HepG2 (cell line): ENCODE data around the gene SRCIN1. TPM values are rescaled to one million over a fixed set of nuclear protein-coding genes. Genes with fewer than 3 reads are reported as not detected.
A peak's percentile ranks its signal among the peaks of the same experiment; 100 is the strongest.

ENCODE experiments used
- BHLHE40 ChIP-seq: IDR thresholded peaks from 2 replicates; pipeline ENCODE4 v1.6.1; 2011; ENCODE audit warnings: low read length, improper control_type of control experiment
- CREM ChIP-seq, 2 experiments: sonication (generic) in 1 of 2; formaldehyde crosslinking in 1 of 2; IDR thresholded peaks; 2 replicates each; pipeline versions ENCODE4 v1.4.0 to v1.6.1; 2016 to 2020; ENCODE audit warnings: antibody characterized with exemption in 1 of 2, mild to moderate bottlenecking in 1 of 2, missing genetic modification reagents in 1 of 2
- ERF ChIP-seq: IDR thresholded peaks from 2 replicates; pipeline ENCODE4 v1.6.1; 2018; ENCODE audit warnings: missing biosample characterization, missing genetic modification reagents
- JUND ChIP-seq: sonication (generic); formaldehyde crosslinking; IDR thresholded peaks from 2 replicates; pipeline ENCODE4 v1.8.0; 2022; ENCODE audit warnings: mild to moderate bottlenecking, missing genetic modification reagents
- MAF1 ChIP-seq: sonication (generic); formaldehyde crosslinking; IDR thresholded peaks from 2 replicates; pipeline ENCODE4 v1.5.0; 2020; ENCODE audit warnings: missing genetic modification reagents, borderline replicate concordance
- MTA3 ChIP-seq: sonication (generic); formaldehyde crosslinking; IDR thresholded peaks from 2 replicates; pipeline ENCODE4 v1.4.0; 2020; ENCODE audit warnings: missing genetic modification reagents
- PRPF4 ChIP-seq: fragments of 200-400 bp; formaldehyde crosslinking; IDR thresholded peaks from 2 replicates; pipeline ENCODE4 v1.6.1; 2016; ENCODE audit warnings: low read length, low read depth; ENCODE audit not compliant: poor library complexity, severe bottlenecking
- SOX6 ChIP-seq, 2 experiments: fragments of 450-650 bp in 1 of 2; sonication (generic) in 1 of 2; formaldehyde crosslinking in 1 of 2; IDR thresholded peaks; 2 replicates each; pipeline versions ENCODE4 v1.4.0 to v1.6.1; 2017 to 2020; ENCODE audit warnings: antibody characterized with exemption in 1 of 2, mild to moderate bottlenecking in 1 of 2, missing genetic modification reagents in 1 of 2
- SP5 ChIP-seq: IDR thresholded peaks from 2 replicates; pipeline ENCODE4 v1.6.1; 2016; ENCODE audit warnings: low read depth, borderline replicate concordance
- TOPORS ChIP-seq: sonication (generic); formaldehyde crosslinking; IDR thresholded peaks from 2 replicates; pipeline ENCODE4 v1.8.0; 2023; ENCODE audit warnings: mild to moderate bottlenecking, missing genetic modification reagents
- ZNF124 ChIP-seq: sonication (generic); formaldehyde crosslinking; IDR thresholded peaks from 2 replicates; pipeline ENCODE4 v1.4.0; 2020; ENCODE audit warnings: missing genetic modification reagents
- ZNF251 ChIP-seq: sonication (generic); formaldehyde crosslinking; IDR thresholded peaks from 2 replicates; pipeline ENCODE4 v1.9.0; 2021; ENCODE audit warnings: mild to moderate bottlenecking, missing genetic modification reagents
- ZNF746 ChIP-seq: sonication (generic); formaldehyde crosslinking; IDR thresholded peaks from 2 replicates; pipeline ENCODE4 v1.8.0; 2022; ENCODE audit warnings: mild to moderate bottlenecking, missing genetic modification reagents
- polyA plus RNA-seq, 8 experiments: library from polyadenylated mRNA; depleted of rRNA in 3 of 8; stranded (reverse) in 7 of 8; unstranded in 1 of 8; fragments of >200 nt; fragmentation: Illumina TruSeq in 4 of 8; extraction: Trizol in 4 of 8; gene quantifications; 2 replicates each; pipeline versions ENCODE4 v1.2.1 to v1.2.3, GENCODE V29; 2011 to 2016; ENCODE audit warnings: low read depth in 4 of 8, missing spikeins in 1 of 8, mixed read lengths in 1 of 8; ENCODE audit not compliant: insufficient read depth in 1 of 8
- total RNA-seq, 5 experiments: library from RNA; depleted of rRNA; stranded (reverse); fragments of >200 nt; fragmentation: Illumina TruSeq; extraction: Trizol; gene quantifications; 2 replicates each; pipeline ENCODE4 v1.2.3, GENCODE V29; 2016; ENCODE audit warnings: low read depth in 1 of 5
- TF ChIP-seq, protein P1 (sequence below): sonication (generic); formaldehyde crosslinking; IDR thresholded peaks from 2 replicates; pipeline ENCODE4 v1.4.0; 2020; ENCODE audit warnings: missing genetic modification reagents, borderline replicate concordance
- TF ChIP-seq, protein P2 (sequence below): sonication (generic); formaldehyde crosslinking; IDR thresholded peaks from 2 replicates; pipeline ENCODE4 v1.5.1; 2020; ENCODE audit warnings: mild to moderate bottlenecking, missing genetic modification reagents, borderline replicate concordance
- TF ChIP-seq, protein P3 (sequence below): sonication (generic); formaldehyde crosslinking; IDR thresholded peaks from 2 replicates; pipeline ENCODE4 v1.9.0; 2022; ENCODE audit warnings: missing genetic modification reagents, mild to moderate bottlenecking, borderline replicate concordance
- TF ChIP-seq, protein P4 (sequence below): sonication (generic); formaldehyde crosslinking; IDR thresholded peaks from 2 replicates; pipeline ENCODE4 v1.5.0; 2020; ENCODE audit warnings: mild to moderate bottlenecking, missing genetic modification reagents

SRCIN1 gene
- total and polyA plus RNA-seq, 2 of the 13 experiments (the other 11 are each of a cell fraction or from before 2014, with no cell fraction given), result 1.2 to 9.6 TPM

DNA sequence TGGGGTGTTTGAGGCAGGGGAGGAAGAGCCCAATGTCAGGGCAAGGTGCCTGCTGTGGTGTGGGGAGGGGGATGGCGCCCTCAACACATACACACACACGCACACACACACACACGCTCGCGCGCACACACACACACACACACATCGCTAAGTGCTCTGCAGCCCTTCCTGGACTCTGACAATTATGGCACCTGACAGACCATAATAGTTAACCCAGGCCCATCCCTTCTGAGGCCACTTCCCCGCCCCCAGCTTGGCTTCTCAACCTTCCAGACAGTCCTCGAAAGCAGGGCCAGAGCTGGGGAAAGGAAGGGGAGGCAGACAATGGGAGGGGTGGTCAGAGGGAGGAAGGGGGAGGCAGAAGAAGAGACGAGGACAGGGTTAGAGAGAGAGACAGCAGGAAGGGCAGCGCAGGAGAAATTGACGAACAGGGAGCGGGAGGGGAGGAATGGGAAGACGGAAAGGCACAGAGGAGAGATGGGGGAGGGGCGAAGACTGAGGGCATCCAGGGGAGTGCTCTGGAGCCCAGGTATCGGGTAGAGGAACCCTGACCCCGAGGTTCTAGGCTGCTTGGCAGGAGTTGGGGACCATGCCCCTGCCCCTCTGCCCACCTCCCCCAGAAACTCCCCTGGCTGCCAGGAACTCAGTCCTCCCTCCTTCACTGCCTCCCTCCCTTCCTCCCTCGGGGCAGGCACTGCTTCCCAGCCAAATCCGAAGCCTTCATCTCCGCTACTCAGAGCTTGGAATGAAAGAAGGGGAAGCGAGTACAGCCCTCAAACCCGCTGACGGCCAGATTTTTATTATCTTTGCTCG, 4.0 kb downstream of the SRCIN1 start (continued):
- TF ChIP-seq, protein P1, sequence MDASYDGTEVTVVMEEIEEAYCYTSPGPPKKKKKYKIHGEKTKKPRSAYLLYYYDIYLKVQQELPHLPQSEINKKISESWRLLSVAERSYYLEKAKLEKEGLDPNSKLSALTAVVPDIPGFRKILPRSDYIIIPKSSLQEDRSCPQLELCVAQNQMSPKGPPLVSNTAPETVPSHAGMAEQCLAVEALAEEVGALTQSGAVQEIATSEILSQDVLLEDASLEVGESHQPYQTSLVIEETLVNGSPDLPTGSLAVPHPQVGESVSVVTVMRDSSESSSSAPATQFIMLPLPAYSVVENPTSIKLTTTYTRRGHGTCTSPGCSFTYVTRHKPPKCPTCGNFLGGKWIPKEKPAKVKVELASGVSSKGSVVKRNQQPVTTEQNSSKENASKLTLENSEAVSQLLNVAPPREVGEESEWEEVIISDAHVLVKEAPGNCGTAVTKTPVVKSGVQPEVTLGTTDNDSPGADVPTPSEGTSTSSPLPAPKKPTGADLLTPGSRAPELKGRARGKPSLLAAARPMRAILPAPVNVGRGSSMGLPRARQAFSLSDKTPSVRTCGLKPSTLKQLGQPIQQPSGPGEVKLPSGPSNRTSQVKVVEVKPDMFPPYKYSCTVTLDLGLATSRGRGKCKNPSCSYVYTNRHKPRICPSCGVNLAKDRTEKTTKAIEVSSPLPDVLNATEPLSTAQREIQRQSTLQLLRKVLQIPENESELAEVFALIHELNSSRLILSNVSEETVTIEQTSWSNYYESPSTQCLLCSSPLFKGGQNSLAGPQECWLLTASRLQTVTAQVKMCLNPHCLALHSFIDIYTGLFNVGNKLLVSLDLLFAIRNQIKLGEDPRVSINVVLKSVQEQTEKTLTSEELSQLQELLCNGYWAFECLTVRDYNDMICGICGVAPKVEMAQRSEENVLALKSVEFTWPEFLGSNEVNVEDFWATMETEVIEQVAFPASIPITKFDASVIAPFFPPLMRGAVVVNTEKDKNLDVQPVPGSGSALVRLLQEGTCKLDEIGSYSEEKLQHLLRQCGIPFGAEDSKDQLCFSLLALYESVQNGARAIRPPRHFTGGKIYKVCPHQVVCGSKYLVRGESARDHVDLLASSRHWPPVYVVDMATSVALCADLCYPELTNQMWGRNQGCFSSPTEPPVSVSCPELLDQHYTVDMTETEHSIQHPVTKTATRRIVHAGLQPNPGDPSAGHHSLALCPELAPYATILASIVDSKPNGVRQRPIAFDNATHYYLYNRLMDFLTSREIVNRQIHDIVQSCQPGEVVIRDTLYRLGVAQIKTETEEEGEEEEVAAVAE, result 0 out of 2 replicates have a peak, but pooled peaks have one; percentile 38
- TF ChIP-seq ZNF124 (CRISPR knock-in tag), result 0 out of 2 replicates have a peak, but pooled peaks have one; percentile 34
- TF ChIP-seq PRPF4, result peak; percentile 25
- TF ChIP-seq, protein P2, sequence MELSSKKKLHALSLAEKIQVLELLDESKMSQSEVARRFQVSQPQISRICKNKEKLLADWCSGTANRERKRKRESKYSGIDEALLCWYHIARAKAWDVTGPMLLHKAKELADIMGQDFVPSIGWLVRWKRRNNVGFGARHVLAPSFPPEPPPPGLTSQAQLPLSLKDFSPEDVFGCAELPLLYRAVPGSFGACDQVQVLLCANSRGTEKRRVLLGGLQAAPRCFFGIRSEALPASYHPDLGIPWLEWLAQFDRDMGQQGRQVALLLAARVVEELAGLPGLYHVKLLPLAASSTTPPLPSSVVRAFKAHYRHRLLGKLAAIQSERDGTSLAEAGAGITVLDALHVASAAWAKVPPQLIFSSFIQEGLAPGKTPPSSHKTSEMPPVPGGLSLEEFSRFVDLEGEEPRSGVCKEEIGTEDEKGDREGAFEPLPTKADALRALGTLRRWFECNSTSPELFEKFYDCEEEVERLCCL (CRISPR knock-in tag), result no peak
- TF ChIP-seq ERF (CRISPR knock-in tag), result peak; percentile 28; the same call in 1 of the 2 replicates
- no peak for TF ChIP-seq ZNF746 (CRISPR knock-in tag)
- no peak for TF ChIP-seq CREM (IDR thresholded peaks at IDR 0.05)
- TF ChIP-seq CREM (CRISPR knock-in tag; IDR thresholded peaks at IDR 0.05), result no peak
- TF ChIP-seq SP5, result peak; percentile 86
- TF ChIP-seq SOX6 (IDR thresholded peaks at IDR 0.05), result no peak
- peak; percentile 37; the same call in 1 of the 2 replicates for TF ChIP-seq SOX6 (CRISPR knock-in tag; IDR thresholded peaks at IDR 0.05)
- TF ChIP-seq, protein P3, sequence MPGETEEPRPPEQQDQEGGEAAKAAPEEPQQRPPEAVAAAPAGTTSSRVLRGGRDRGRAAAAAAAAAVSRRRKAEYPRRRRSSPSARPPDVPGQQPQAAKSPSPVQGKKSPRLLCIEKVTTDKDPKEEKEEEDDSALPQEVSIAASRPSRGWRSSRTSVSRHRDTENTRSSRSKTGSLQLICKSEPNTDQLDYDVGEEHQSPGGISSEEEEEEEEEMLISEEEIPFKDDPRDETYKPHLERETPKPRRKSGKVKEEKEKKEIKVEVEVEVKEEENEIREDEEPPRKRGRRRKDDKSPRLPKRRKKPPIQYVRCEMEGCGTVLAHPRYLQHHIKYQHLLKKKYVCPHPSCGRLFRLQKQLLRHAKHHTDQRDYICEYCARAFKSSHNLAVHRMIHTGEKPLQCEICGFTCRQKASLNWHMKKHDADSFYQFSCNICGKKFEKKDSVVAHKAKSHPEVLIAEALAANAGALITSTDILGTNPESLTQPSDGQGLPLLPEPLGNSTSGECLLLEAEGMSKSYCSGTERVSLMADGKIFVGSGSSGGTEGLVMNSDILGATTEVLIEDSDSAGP (CRISPR knock-in tag), result peak; percentile 40; the same call in 1 of the 2 replicates
- TF ChIP-seq, protein P4, sequence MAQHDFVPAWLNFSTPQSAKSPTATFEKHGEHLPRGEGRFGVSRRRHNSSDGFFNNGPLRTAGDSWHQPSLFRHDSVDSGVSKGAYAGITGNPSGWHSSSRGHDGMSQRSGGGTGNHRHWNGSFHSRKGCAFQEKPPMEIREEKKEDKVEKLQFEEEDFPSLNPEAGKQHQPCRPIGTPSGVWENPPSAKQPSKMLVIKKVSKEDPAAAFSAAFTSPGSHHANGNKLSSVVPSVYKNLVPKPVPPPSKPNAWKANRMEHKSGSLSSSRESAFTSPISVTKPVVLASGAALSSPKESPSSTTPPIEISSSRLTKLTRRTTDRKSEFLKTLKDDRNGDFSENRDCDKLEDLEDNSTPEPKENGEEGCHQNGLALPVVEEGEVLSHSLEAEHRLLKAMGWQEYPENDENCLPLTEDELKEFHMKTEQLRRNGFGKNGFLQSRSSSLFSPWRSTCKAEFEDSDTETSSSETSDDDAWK (CRISPR knock-in tag), result no peak
- no peak for TF ChIP-seq ZNF251 (CRISPR knock-in tag)
- TF ChIP-seq BHLHE40, result no peak
- no peak for TF ChIP-seq MAF1 (CRISPR knock-in tag)
- TF ChIP-seq TOPORS, result no peak
- no peak for TF ChIP-seq MTA3
- TF ChIP-seq JUND, result no peak
